Erythroblast (primary cell): ENCODE results near the gene FLAD1.

Source experiments
- DNase-seq, 2 experiments: peaks; one replicate each; lab custom pipeline; 2025; lab: John Stamatoyannopoulos, UW
- GATA1 ChIP-seq: IDR thresholded peaks from 2 replicates; pipeline ENCODE4 v1.6.1; 2011; ENCODE audit warnings: low read depth, mild to moderate bottlenecking, control low read depth, low read length, moderate library complexity
- POLR2A ChIP-seq: IDR thresholded peaks from 2 replicates; pipeline ENCODE4 v1.6.1; 2011; ENCODE audit warnings: mild to moderate bottlenecking, low read length

Gene FLAD1

GRCh38 chr1:154982897-154983648 lies at the start of gene FLAD1:
Gene FLAD1, plus strand, starts transcription at chr1:154983344. Its CDS starts 351 bp downstream, at chr1:154983695.
- no peak for TF ChIP-seq GATA1
- TF ChIP-seq POLR2A = peak; percentile 67
- DNase-seq = peak; percentile 99

- no peak for TF ChIP-seq POLR2A
- no peak for TF ChIP-seq GATA1
- no peak for DNase-seq
These were observed 48.7 kb upstream of the FLAD1 start for GRCh38 chr1:154934358-154934948.

GRCh38 chr1:154935749-154936554 lies 47.2 kb upstream of the FLAD1 start:
- DNase-seq = no peak
- TF ChIP-seq POLR2A = no peak
- no peak for TF ChIP-seq GATA1

- TF ChIP-seq POLR2A (peak; percentile 62), GATA1 (no peak)
These were observed 46.5 kb upstream of the FLAD1 start, which contains the start of gene PMVK for GRCh38 chr1:154936555-154937084. Gene PMVK, minus strand, starts transcription at chr1:154936719. Its CDS starts 34 bp downstream, at chr1:154936685.

GRCh38 chr1:154937085-154937987 lies 45.8 kb upstream of the FLAD1 start:
- TF ChIP-seq GATA1 (no peak), POLR2A (no peak)
- DNase-seq = peak; percentile 96 to 97

More at GRCh38 chr1:154936555-154937084, 46.5 kb upstream of the FLAD1 start, which contains the start of gene PMVK:
- DNase-seq = peak; percentile 97 to 98

- TF ChIP-seq POLR2A (no peak), GATA1 (no peak)
These were observed 45.2 kb upstream of the FLAD1 start for GRCh38 chr1:154937988-154938386.

GRCh38 chr1:154938604-154939399 lies 44.3 kb upstream of the FLAD1 start:
- no peak for TF ChIP-seq GATA1
- TF ChIP-seq POLR2A = no peak
- DNase-seq = peak; percentile 20 to 58

More at GRCh38 chr1:154937988-154938386, 45.2 kb upstream of the FLAD1 start:
- no peak for DNase-seq

GRCh38 chr1:154940213-154940560 lies 43.0 kb upstream of the FLAD1 start:
- TF ChIP-seq POLR2A = no peak
- TF ChIP-seq GATA1 = no peak
- DNase-seq = no peak

- DNase-seq = no peak
- TF ChIP-seq GATA1 = no peak
- TF ChIP-seq POLR2A = no peak
These were observed 42.4 kb upstream of the FLAD1 start for GRCh38 chr1:154940651-154941194.

- TF ChIP-seq POLR2A (no peak), GATA1 (no peak)
- DNase-seq = no peak
These were observed 41.7 kb upstream of the FLAD1 start for GRCh38 chr1:154941333-154942013.
